HepG2 (cell line): Measurements from ENCODE around the gene NXT1. TPM values are rescaled to one million over a fixed set of nuclear protein-coding genes. Genes with fewer than 3 reads are reported as not detected.

Experiments
- ADNP ChIP-seq: sonication (generic); formaldehyde crosslinking; IDR thresholded peaks from 2 replicates; pipeline ENCODE4 v1.4.0; 2020; ENCODE audit warnings: missing genetic modification reagents
- AKAP8 ChIP-seq: sonication (generic); formaldehyde crosslinking; IDR thresholded peaks from 2 replicates; pipeline ENCODE4 v1.5.1; 2020; ENCODE audit warnings: mild to moderate bottlenecking, missing genetic modification reagents
- BCL6 ChIP-seq: IDR thresholded peaks from 2 replicates; pipeline ENCODE4 v1.6.1; 2016; ENCODE audit warnings: missing genetic modification reagents, missing compliant biosample characterization
- ELF3 ChIP-seq: IDR thresholded peaks from 2 replicates; pipeline ENCODE4 v1.6.1; 2016; ENCODE audit warnings: missing genetic modification reagents, missing compliant biosample characterization
- ERF ChIP-seq: IDR thresholded peaks from 2 replicates; pipeline ENCODE4 v1.6.1; 2018; ENCODE audit warnings: missing biosample characterization, missing genetic modification reagents
- HNRNPH1 ChIP-seq: fragments of 200-400 bp; formaldehyde crosslinking; optimal IDR thresholded peaks from 2 replicates; pipeline ENCODE3; 2017; ENCODE audit warnings: mild to moderate bottlenecking, low read depth, low read length
- HNRNPK ChIP-seq: fragments of 200-400 bp; formaldehyde crosslinking; IDR thresholded peaks from 2 replicates; pipeline ENCODE4 v1.6.1; 2018; ENCODE audit warnings: low read length, low read depth, moderate library complexity, mild to moderate bottlenecking; ENCODE audit not compliant: poor library complexity, severe bottlenecking
- HNRNPLL ChIP-seq: fragments of 200-400 bp; formaldehyde crosslinking; IDR thresholded peaks from 2 replicates; pipeline ENCODE4 v1.6.1; 2017; ENCODE audit warnings: mild to moderate bottlenecking, low read depth, low read length; ENCODE audit not compliant: poor library complexity, severe bottlenecking
- SAFB2 ChIP-seq: sonication (generic); formaldehyde crosslinking; IDR thresholded peaks from 2 replicates; pipeline ENCODE4 v1.5.1; 2020; ENCODE audit warnings: missing genetic modification reagents, low read depth, mild to moderate bottlenecking, borderline replicate concordance
- SYNCRIP ChIP-seq: fragments of 200-400 bp; formaldehyde crosslinking; IDR thresholded peaks from 2 replicates; pipeline ENCODE4 v1.6.1; 2018; ENCODE audit warnings: mild to moderate bottlenecking, low read depth, low read length; ENCODE audit not compliant: insufficient read depth
- TCF7 ChIP-seq: sonication (generic); IDR thresholded peaks from 2 replicates; pipeline ENCODE4 v1.6.1; 2016; ENCODE audit warnings: antibody characterized with exemption, low read depth
- ZFP41 ChIP-seq: sonication (generic); formaldehyde crosslinking; IDR thresholded peaks from 2 replicates; pipeline ENCODE4 v1.4.0; 2020; ENCODE audit warnings: mild to moderate bottlenecking, missing genetic modification reagents, borderline replicate concordance
- ZFP62 ChIP-seq: sonication (generic); formaldehyde crosslinking; IDR thresholded peaks from 2 replicates; pipeline ENCODE4 v1.4.0; 2020; ENCODE audit warnings: missing genetic modification reagents
- ZNF335 ChIP-seq: sonication (generic); formaldehyde crosslinking; IDR thresholded peaks from 2 replicates; pipeline ENCODE4 v1.4.0; 2020; ENCODE audit warnings: missing genetic modification reagents
- ZNF558 ChIP-seq: sonication (generic); formaldehyde crosslinking; IDR thresholded peaks from 2 replicates; pipeline ENCODE4 v1.9.0; 2022; ENCODE audit warnings: mild to moderate bottlenecking, missing genetic modification reagents, borderline replicate concordance
- ZNF674 ChIP-seq: sonication (generic); formaldehyde crosslinking; IDR thresholded peaks from 2 replicates; pipeline ENCODE4 v1.5.0; 2020; ENCODE audit warnings: low read depth, mild to moderate bottlenecking, missing genetic modification reagents
- polyA plus RNA-seq, 8 experiments: library from polyadenylated mRNA; depleted of rRNA in 3 of 8; stranded (reverse) in 7 of 8; unstranded in 1 of 8; fragments of >200 nt; fragmentation: Illumina TruSeq in 4 of 8; extraction: Trizol in 4 of 8; gene quantifications; 2 replicates each; pipeline versions ENCODE4 v1.2.1 to v1.2.3, GENCODE V29; 2011 to 2016; ENCODE audit warnings: low read depth in 4 of 8, missing spikeins in 1 of 8, mixed read lengths in 1 of 8; ENCODE audit not compliant: insufficient read depth in 1 of 8
- total RNA-seq, 5 experiments: library from RNA; depleted of rRNA; stranded (reverse); fragments of >200 nt; fragmentation: Illumina TruSeq; extraction: Trizol; gene quantifications; 2 replicates each; pipeline ENCODE4 v1.2.3, GENCODE V29; 2016; ENCODE audit warnings: low read depth in 1 of 5
- TF ChIP-seq, protein P1 (sequence below): sonication (generic); formaldehyde crosslinking; IDR thresholded peaks from 2 replicates; pipeline ENCODE4 v1.5.0; 2020; ENCODE audit warnings: mild to moderate bottlenecking, missing genetic modification reagents
- TF ChIP-seq, protein P2 (sequence below): sonication (generic); formaldehyde crosslinking; IDR thresholded peaks from 2 replicates; pipeline ENCODE4 v1.8.1; 2023; ENCODE audit warnings: mild to moderate bottlenecking, missing genetic modification reagents
- TF ChIP-seq, protein P3 (sequence below): sonication (generic); formaldehyde crosslinking; conservative IDR thresholded peaks from 2 replicates; pipeline ENCODE4 v1.4.0; 2020; ENCODE audit warnings: mild to moderate bottlenecking, missing genetic modification reagents, moderate library complexity
- TF ChIP-seq, protein P4 (sequence below): sonication (generic); formaldehyde crosslinking; IDR thresholded peaks from 2 replicates; pipeline ENCODE4 v1.5.0; 2020; ENCODE audit warnings: missing genetic modification reagents

NXT1 gene
- total and polyA plus RNA-seq, 2 of the 13 experiments (the other 11 are each of a cell fraction or from before 2014, with no cell fraction given): 35.6 to 65.9 TPM

DNA sequence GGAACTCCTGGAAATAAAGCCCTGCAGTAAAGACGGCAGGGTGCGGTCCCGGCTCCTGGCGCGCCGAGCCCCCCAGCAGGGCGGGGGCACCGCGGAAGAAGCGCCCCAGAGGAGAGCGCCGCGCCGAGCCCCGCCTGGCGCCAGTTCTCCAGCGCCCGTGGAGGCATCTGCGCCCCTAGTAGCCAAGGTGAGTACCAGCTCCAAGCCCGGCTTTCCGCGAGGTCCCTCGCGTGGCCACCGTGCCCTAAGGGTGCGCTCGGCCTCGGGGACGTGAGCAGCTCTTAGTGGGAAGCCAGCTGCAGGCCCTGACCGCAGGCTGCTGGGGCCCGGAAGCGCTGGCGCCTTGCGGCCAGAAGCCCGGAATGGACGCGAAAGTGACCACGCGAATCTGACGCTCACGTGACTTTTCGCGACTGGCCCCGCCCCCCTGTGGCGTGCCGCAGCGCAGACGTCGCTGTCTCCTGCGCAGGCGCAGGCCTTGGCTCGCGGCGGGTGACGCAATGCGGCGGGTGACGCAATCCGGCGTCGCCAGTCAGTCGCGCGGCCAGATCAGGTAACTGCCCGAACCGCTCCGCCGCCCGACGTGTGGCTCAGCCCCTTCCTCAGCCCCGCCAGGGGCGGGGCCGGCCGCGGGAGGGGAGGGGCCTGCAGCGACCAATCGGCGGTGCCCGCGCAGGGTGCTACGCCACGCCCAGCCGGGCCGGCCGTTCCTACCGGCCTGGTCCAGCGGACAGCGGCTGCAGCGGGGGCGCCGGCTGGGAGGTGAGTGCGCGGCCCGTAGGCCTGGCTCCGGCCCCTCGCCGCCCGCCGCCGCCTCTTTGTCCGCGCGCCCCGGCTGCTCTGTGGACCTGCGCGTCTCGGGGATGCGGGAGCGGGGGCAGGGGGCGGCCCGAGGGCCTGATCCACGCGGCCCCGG is 11.1 kb downstream of the NXT1 start, which contains the start of gene GZF1 (continued):
- TF ChIP-seq, protein P1, sequence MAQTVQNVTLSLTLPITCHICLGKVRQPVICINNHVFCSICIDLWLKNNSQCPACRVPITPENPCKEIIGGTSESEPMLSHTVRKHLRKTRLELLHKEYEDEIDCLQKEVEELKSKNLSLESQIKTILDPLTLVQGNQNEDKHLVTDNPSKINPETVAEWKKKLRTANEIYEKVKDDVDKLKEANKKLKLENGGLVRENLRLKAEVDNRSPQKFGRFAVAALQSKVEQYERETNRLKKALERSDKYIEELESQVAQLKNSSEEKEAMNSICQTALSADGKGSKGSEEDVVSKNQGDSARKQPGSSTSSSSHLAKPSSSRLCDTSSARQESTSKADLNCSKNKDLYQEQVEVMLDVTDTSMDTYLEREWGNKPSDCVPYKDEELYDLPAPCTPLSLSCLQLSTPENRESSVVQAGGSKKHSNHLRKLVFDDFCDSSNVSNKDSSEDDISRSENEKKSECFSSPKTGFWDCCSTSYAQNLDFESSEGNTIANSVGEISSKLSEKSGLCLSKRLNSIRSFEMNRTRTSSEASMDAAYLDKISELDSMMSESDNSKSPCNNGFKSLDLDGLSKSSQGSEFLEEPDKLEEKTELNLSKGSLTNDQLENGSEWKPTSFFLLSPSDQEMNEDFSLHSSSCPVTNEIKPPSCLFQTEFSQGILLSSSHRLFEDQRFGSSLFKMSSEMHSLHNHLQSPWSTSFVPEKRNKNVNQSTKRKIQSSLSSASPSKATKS (CRISPR knock-in tag): no peak; the same call in 1 of the 2 replicates
- TF ChIP-seq HNRNPK: peak; percentile 54
- TF ChIP-seq HNRNPH1: no peak
- peak; percentile 96 for TF ChIP-seq ZNF674 (CRISPR knock-in tag)
- TF ChIP-seq, protein P2, sequence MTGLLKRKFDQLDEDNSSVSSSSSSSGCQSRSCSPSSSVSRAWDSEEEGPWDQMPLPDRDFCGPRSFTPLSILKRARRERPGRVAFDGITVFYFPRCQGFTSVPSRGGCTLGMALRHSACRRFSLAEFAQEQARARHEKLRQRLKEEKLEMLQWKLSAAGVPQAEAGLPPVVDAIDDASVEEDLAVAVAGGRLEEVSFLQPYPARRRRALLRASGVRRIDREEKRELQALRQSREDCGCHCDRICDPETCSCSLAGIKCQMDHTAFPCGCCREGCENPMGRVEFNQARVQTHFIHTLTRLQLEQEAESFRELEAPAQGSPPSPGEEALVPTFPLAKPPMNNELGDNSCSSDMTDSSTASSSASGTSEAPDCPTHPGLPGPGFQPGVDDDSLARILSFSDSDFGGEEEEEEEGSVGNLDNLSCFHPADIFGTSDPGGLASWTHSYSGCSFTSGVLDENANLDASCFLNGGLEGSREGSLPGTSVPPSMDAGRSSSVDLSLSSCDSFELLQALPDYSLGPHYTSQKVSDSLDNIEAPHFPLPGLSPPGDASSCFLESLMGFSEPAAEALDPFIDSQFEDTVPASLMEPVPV: peak; percentile 90; the same call in 1 of the 2 replicates
- no peak for TF ChIP-seq SYNCRIP
- TF ChIP-seq ZNF335 (CRISPR knock-in tag): peak; percentile 86; the same call in 1 of the 2 replicates
- peak; percentile 92 for TF ChIP-seq HNRNPLL
- TF ChIP-seq ZFP41 (CRISPR knock-in tag): peak; percentile 72
- peak; percentile 98 for TF ChIP-seq ELF3 (CRISPR knock-in tag)
- TF ChIP-seq ADNP (CRISPR knock-in tag): no peak
- peak; percentile 86 for TF ChIP-seq AKAP8 (CRISPR knock-in tag)
- TF ChIP-seq, protein P3, sequence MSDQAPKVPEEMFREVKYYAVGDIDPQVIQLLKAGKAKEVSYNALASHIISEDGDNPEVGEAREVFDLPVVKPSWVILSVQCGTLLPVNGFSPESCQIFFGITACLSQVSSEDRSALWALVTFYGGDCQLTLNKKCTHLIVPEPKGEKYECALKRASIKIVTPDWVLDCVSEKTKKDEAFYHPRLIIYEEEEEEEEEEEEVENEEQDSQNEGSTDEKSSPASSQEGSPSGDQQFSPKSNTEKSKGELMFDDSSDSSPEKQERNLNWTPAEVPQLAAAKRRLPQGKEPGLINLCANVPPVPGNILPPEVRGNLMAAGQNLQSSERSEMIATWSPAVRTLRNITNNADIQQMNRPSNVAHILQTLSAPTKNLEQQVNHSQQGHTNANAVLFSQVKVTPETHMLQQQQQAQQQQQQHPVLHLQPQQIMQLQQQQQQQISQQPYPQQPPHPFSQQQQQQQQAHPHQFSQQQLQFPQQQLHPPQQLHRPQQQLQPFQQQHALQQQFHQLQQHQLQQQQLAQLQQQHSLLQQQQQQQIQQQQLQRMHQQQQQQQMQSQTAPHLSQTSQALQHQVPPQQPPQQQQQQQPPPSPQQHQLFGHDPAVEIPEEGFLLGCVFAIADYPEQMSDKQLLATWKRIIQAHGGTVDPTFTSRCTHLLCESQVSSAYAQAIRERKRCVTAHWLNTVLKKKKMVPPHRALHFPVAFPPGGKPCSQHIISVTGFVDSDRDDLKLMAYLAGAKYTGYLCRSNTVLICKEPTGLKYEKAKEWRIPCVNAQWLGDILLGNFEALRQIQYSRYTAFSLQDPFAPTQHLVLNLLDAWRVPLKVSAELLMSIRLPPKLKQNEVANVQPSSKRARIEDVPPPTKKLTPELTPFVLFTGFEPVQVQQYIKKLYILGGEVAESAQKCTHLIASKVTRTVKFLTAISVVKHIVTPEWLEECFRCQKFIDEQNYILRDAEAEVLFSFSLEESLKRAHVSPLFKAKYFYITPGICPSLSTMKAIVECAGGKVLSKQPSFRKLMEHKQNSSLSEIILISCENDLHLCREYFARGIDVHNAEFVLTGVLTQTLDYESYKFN (CRISPR knock-in tag): peak; percentile 80
- peak; percentile 98 for TF ChIP-seq SAFB2
- peak; percentile 77 for TF ChIP-seq BCL6 (CRISPR knock-in tag)
- peak; percentile 99 for TF ChIP-seq ERF (CRISPR knock-in tag)
- TF ChIP-seq, protein P4, sequence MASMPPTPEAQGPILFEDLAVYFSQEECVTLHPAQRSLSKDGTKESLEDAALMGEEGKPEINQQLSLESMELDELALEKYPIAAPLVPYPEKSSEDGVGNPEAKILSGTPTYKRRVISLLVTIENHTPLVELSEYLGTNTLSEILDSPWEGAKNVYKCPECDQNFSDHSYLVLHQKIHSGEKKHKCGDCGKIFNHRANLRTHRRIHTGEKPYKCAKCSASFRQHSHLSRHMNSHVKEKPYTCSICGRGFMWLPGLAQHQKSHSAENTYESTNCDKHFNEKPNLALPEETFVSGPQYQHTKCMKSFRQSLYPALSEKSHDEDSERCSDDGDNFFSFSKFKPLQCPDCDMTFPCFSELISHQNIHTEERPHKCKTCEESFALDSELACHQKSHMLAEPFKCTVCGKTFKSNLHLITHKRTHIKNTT: peak; percentile 93; the same call in 1 of the 2 replicates
- TF ChIP-seq ZNF558 (CRISPR knock-in tag): peak; percentile 98
- TF ChIP-seq TCF7: no peak
- no peak for TF ChIP-seq ZFP62
